HFF-Myc (cell line): ENCODE measurements around the gene PRKN.
"Not testable (repeated sequence)": the region's sequence is repeated elsewhere in the genome, so short reads cannot be mapped to it uniquely, and the experiment has no call there.

Experiments used
- DNase-seq: peaks from one replicate; pipeline ENCODE4 v3.0.0-alpha.2; 2011; ENCODE audit warnings: low read depth; ENCODE audit errors: extremely low read depth
- H3K4me3 ChIP-seq: replicated peaks from 2 replicates; pipeline ENCODE4 v1.5.1; 2011; ENCODE audit warnings: low read depth, mild to moderate bottlenecking, control low read depth, low read length
- TF ChIP-seq, protein P1 (sequence below): IDR thresholded peaks from 2 replicates; pipeline ENCODE4 v1.5.1; 2012; ENCODE audit warnings: mild to moderate bottlenecking, low read depth, low read length, control low read depth; ENCODE audit errors: missing control alignments

PRKN gene

GRCh38 chr6:161318456-161318855 lies 1409.1 kb downstream of the PRKN start:
- no peak for DNase-seq
- TF ChIP-seq, protein P1, sequence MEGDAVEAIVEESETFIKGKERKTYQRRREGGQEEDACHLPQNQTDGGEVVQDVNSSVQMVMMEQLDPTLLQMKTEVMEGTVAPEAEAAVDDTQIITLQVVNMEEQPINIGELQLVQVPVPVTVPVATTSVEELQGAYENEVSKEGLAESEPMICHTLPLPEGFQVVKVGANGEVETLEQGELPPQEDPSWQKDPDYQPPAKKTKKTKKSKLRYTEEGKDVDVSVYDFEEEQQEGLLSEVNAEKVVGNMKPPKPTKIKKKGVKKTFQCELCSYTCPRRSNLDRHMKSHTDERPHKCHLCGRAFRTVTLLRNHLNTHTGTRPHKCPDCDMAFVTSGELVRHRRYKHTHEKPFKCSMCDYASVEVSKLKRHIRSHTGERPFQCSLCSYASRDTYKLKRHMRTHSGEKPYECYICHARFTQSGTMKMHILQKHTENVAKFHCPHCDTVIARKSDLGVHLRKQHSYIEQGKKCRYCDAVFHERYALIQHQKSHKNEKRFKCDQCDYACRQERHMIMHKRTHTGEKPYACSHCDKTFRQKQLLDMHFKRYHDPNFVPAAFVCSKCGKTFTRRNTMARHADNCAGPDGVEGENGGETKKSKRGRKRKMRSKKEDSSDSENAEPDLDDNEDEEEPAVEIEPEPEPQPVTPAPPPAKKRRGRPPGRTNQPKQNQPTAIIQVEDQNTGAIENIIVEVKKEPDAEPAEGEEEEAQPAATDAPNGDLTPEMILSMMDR, result no peak
- H3K4me3 ChIP-seq, result no peak overlapping the region

DNA sequence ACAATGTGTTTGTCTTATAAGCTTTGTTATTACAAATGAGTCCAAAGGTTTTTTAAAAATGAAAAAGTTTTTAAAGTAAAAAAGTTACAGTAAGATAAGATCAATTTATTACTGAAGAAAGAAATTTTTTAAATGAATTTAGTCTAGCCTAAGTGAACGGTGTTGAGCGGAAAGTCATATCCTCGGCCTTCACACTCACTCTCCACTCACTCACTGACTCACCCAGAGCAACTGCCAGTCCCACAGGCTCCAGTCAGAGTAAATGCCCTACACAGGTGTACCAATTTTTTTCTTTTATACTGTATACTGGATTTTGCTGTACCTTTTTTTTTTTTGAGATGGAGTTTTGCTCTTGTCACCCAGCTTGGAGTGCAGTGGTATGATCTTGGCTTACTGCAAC lies 1411.0 kb downstream of the PRKN start:
- H3K4me3 ChIP-seq, result no peak overlapping the region
- TF ChIP-seq, protein P1, result no peak
- DNase-seq, result no peak

DNA sequence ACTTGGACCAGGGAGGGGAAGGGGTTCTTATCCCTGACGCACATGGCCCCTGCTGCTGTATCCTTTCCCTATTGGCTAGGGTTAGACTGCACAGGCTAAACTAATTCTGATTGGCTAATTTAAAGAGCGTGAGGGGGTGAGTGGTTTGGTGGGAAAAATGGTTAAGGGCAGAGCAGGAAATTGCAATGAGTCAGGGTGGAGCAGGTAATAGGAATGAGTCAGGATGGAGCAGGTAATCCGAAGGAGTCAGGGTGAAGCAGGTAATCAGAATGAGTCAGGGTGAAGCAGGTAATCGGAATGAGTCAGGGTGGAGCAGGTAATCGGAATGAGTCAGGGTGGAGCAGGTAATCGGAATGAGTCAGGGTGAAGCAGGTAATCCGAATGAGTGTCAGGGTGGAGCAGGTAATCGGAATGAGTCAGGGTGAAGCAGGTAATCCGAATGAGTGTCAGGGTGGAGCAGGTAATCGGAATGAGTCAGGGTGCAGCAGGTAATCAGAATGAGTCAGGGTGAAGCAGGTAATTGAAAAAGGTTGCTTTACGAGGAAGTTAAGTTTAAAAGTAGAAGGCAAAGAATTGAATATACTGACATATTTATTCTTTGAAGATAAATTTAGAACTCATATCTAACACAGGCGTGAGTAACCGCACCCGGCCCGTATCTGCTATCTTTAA lies 1412.2 kb downstream of the PRKN start:
- not testable (repeated sequence) for H3K4me3 ChIP-seq, DNase-seq

- H3K4me3 ChIP-seq, DNase-seq: not testable (repeated sequence)
These were observed 1412.9 kb downstream of the PRKN start for GRCh38 chr6:161314541-161315245.

GRCh38 chr6:161313940-161314509 lies 1413.5 kb downstream of the PRKN start:
- DNase-seq, result no peak
- TF ChIP-seq, protein P1, result no peak
- no peak overlapping the region for H3K4me3 ChIP-seq

GRCh38 chr6:161313475-161313874 lies 1414.1 kb downstream of the PRKN start:
- H3K4me3 ChIP-seq, DNase-seq: not testable (repeated sequence)

GRCh38 chr6:161309774-161310173 lies 1417.8 kb downstream of the PRKN start:
- H3K4me3 ChIP-seq, DNase-seq: not testable (repeated sequence)

DNA sequence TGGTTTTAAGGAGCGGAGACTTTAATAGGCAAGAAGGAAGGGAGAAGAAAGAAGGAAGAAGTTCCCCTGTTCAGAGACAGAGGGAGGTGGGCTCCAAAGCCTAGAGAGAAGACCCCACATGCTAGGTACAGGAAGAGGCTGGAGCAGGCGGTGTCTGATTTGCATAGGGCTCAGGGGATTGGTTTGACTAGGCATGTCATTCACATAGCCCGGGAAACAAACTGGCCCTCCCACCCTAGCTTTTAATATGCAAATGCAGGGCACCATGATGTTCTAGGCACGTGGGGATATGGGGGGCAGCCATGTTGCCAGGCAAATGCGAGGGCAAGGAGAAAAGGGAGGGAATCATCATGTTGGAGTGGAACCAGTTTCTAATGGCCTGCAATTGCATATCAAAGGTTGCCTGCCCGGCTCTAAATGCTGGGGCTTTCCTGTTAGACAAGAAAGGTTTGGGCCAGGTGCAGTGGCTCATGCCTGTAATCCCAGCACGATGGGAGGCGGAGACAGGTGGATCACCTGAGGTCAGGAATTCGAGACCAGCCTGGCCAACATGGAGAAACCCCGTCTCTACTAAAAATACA lies 1419.4 kb downstream of the PRKN start:
- no peak overlapping the region for H3K4me3 ChIP-seq
- TF ChIP-seq, protein P1, result no peak
- DNase-seq, result no peak
